ENCODE results near the gene PRG3.

GRCh38 chr11:57391111-57391510 lies 10.2 kb upstream of the PRG3 start:
- TF ChIP-seq CTCF (IDR thresholded peaks at IDR 0.05) (no peak), POLR2A (IDR thresholded peaks at IDR 0.05) (no peak)

Data from stomach (tissue), 4 donors.